GM12892 (cell line): ENCODE data around the gene MRPL11.

Experiments
- POLR2A ChIP-seq: IDR thresholded peaks from 2 replicates; pipeline ENCODE4 v1.6.1; 2011; ENCODE audit warnings: low read depth, low read length, control low read depth
- POLR2AphosphoS5 ChIP-seq: IDR thresholded peaks from 2 replicates; pipeline ENCODE4 v1.6.1; 2011; ENCODE audit warnings: low read depth, low read length, control low read depth
- TAF1 ChIP-seq: IDR thresholded peaks from 2 replicates; pipeline ENCODE4 v1.6.1; 2011; ENCODE audit warnings: low read depth, mild to moderate bottlenecking, control low read depth, low read length, borderline replicate concordance

DNA sequence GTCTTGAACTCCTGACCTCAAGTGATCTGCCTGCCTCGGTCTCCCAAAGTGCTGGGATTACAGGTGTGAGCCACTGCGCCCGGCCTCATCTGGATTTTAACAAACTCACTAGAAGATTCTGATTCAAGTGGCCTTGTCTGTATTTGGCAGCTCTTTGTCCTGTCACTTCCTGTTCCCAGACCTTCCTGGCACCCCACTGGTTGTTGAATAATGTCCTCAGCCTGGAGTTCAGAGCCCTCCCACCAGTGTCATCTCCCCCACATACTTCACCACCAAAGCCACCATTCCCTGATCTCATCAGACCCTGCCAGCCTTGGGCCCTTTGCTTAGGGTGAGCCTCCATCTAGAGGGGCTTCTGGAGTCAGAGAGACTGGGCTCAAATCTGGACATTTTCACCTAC lies 31.4 kb upstream of the MRPL11 start:
- TF ChIP-seq POLR2AphosphoS5 (no peak), POLR2A (no peak), TAF1 (no peak)
